ENCODE data around the gene IGF2R.

GRCh38 chr6:159955945-159956361 is 12.9 kb upstream of the IGF2R start:
- TF ChIP-seq CTCF (IDR thresholded peaks at IDR 0.05; ENCODE audit: low read length) (no peak), EZH2phosphoT487 (IDR thresholded peaks at IDR 0.05; ENCODE audit: low read length) (no peak), EZH2 (optimal IDR thresholded peaks at IDR 0.05; ENCODE audit: low read depth, low read length) (no peak)

All from MM.1S (cell line).